CD8-positive, alpha-beta memory T cell (primary cell): Measurements from ENCODE around the gene RAVER2. TPM values are rescaled to one million over a fixed set of nuclear protein-coding genes. Genes with fewer than 3 reads are reported as not detected.
"Not testable (repeated sequence)": the region's sequence is repeated elsewhere in the genome, so short reads cannot be mapped to it uniquely, and the experiment has no call there.

Source experiments
- CTCF ChIA-PET: fragments of 350-600 bp; sonication (Branson Sonifier 250); formaldehyde crosslinking; loops from one replicate; lab custom pipeline; 2021; ENCODE audit warnings: antibody characterized with exemption; lab: Charles Lee
- POLR2A ChIA-PET: fragments of 350-600 bp; sonication (Branson Sonifier 250); formaldehyde crosslinking; loops from one replicate; lab custom pipeline; 2021; ENCODE audit warnings: antibody characterized with exemption; lab: Charles Lee
- DNase-seq, 5 donors: peaks; one replicate each; pipeline versions ENCODE4 v3.0.0 to v3.0.0-alpha.2; 2020 to 2022; ENCODE audit warnings: mixed read lengths in 1 of 5
- H3K27ac ChIP-seq: one replicate; pipeline ENCODE4 v1.7.0; 2013; ENCODE audit warnings: low read depth, mild to moderate bottlenecking, low read length, moderate library complexity
- H3K27me3 ChIP-seq: 2 replicates; pipeline ENCODE4 v1.7.0; 2013; ENCODE audit warnings: low read length, mild to moderate bottlenecking; ENCODE audit not compliant: insufficient read depth, poor library complexity, severe bottlenecking
- H3K36me3 ChIP-seq: 2 replicates; pipeline ENCODE4 v1.7.0; 2013; ENCODE audit warnings: mild to moderate bottlenecking, low read length, moderate library complexity; ENCODE audit not compliant: insufficient read depth
- H3K4me1 ChIP-seq: 2 replicates; pipeline ENCODE4 v1.7.0; 2013; ENCODE audit warnings: mild to moderate bottlenecking, low read length, moderate library complexity; ENCODE audit not compliant: insufficient read depth
- H3K4me3 ChIP-seq: 2 replicates; pipeline ENCODE4 v1.7.0; 2013; ENCODE audit warnings: mild to moderate bottlenecking, low read length
- H3K9me3 ChIP-seq: 2 replicates; pipeline ENCODE4 v1.7.0; 2013; ENCODE audit warnings: mild to moderate bottlenecking, low read length
- H3K27ac Mint-ChIP-seq, 8 donors: one replicate each; pipeline ENCODE4 v1.8.0; 2020 to 2021; ENCODE audit warnings: mixed read lengths in 8 of 8, mild to moderate bottlenecking in 6 of 8, inconsistent platforms in 3 of 8, moderate library complexity in 3 of 8
- H3K27me3 Mint-ChIP-seq, 2 donors: one replicate each; pipeline ENCODE4 v1.8.0; 2020 to 2021; ENCODE audit warnings: mixed read lengths in 2 of 2, mild to moderate bottlenecking in 1 of 2, moderate library complexity in 1 of 2
- H3K36me3 Mint-ChIP-seq, 3 donors: one replicate each; pipeline ENCODE4 v1.8.0; 2020 to 2021; ENCODE audit warnings: mixed read lengths in 3 of 3, inconsistent platforms in 1 of 3, mild to moderate bottlenecking in 1 of 3
- H3K4me1 Mint-ChIP-seq, 3 donors: one replicate each; pipeline ENCODE4 v1.8.0; 2020 to 2021; ENCODE audit warnings: mixed read lengths in 3 of 3, inconsistent platforms in 1 of 3, mild to moderate bottlenecking in 1 of 3
- H3K4me3 Mint-ChIP-seq, 7 donors: one replicate each; pipeline ENCODE4 v1.8.0; 2020 to 2021; ENCODE audit warnings: mixed read lengths in 7 of 7, mild to moderate bottlenecking in 6 of 7, moderate library complexity in 4 of 7, inconsistent platforms in 2 of 7
- H3K9me3 Mint-ChIP-seq, 5 donors: one replicate each; pipeline ENCODE4 v1.8.0; 2020 to 2022; ENCODE audit warnings: mixed read lengths in 5 of 5, mild to moderate bottlenecking in 3 of 5, moderate library complexity in 2 of 5, inconsistent platforms in 1 of 5
- polyA plus RNA-seq: library from polyadenylated mRNA; unstranded; fragments of 300-500 nt; fragmentation: Illumina TruSeq; gene quantifications from one replicate; pipeline ENCODE4 v1.2.3, GENCODE V29; 2021
- total RNA-seq, 2 experiments: library from RNA; stranded (reverse); gene quantifications; one replicate each; pipeline ENCODE4 v1.2.3, GENCODE V29; 2021

RAVER2 gene
- total and polyA plus RNA-seq, 3 experiments from 2014 or later: 1.5 to 6.8 (median 6.7) TPM

DNA sequence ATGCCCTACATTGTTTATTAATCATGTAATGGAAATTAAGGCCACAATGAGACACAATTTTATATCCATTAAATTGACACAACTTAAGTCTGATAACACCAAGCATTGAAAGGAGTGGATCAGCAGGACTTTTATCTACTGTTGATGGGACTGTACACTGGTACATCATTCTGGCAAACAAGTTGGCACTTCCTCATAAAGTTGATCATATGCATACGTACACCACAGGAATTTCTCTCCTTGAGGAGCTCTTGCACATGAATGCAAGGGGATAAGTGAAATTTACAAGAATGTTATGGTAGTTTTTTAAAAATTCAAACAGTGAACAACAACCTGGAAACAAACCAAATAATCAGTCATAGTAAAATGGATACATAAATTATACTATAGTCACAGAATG lies 20.1 kb downstream of the RAVER2 start:
- peaks cover 3% of the 10 kb centered on the region for H3K4me1 ChIP-seq
- ChIA-PET CTCF (no interaction called here), POLR2A (no interaction called here)
- no peaks in the 10 kb centered on the region for H3K27me3 Mint-ChIP-seq
- no peaks in the 10 kb centered on the region for H3K9me3 Mint-ChIP-seq
- no peak overlapping the region for H3K4me3 ChIP-seq
- H3K36me3 Mint-ChIP-seq: peaks cover 1 to 8% (median 8%) of the 10 kb centered on the region in 3 donors
- H3K27ac ChIP-seq: no peak overlapping the region
- no peak overlapping the region for H3K27ac Mint-ChIP-seq
- H3K4me1 Mint-ChIP-seq: peaks cover 2 to 29% (median 3%) of the 10 kb centered on the region in 3 donors
- H3K27me3 ChIP-seq: no peaks in the 10 kb centered on the region
- H3K36me3 ChIP-seq: no peaks in the 10 kb centered on the region
- H3K9me3 ChIP-seq: no peaks in the 10 kb centered on the region
- DNase-seq: no peak
- no peak overlapping the region for H3K4me3 Mint-ChIP-seq

DNA sequence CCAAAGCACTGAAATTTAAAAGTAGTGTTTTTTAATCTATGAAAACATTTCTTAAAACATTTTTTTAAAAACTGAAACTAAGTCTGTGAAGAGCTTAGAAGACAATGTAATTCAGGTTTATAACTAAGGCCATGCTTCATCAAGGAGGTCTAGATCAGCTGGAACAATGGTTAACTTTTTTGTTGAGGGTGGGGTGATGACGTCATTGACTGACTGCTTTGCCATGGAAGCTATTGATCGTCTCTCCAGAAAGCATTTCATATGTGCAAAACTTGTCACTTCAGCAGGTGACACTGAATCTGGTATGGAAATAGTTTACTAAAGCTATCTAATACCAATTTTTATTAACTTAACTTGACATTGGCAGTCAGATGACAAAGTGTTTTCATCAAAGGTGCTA lies 21.0 kb downstream of the RAVER2 start:
- Histone ChIP-seq H3K36me3 (no peaks in the 10 kb centered on the region), H3K27ac (no peak overlapping the region), H3K4me3 (no peak overlapping the region), H3K9me3 (no peaks in the 10 kb centered on the region), H3K4me1 (peaks cover 7% of the 10 kb centered on the region), H3K27me3 (no peaks in the 10 kb centered on the region)
- Mint-ChIP-seq H3K27ac (no peak overlapping the region), H3K36me3 (peaks cover 1 to 16% (median 15%) of the 10 kb centered on the region in 3 donors), H3K4me3 (no peak overlapping the region), H3K9me3 (peaks cover 0 to 7% (median 2%) of the 10 kb centered on the region in 5 donors), H3K4me1 (peaks cover 6 to 33% (median 7%) of the 10 kb centered on the region in 3 donors), H3K27me3 (no peaks in the 10 kb centered on the region)
- ChIA-PET POLR2A (no interaction called here), CTCF (no interaction called here)
- DNase-seq: no peak

DNA sequence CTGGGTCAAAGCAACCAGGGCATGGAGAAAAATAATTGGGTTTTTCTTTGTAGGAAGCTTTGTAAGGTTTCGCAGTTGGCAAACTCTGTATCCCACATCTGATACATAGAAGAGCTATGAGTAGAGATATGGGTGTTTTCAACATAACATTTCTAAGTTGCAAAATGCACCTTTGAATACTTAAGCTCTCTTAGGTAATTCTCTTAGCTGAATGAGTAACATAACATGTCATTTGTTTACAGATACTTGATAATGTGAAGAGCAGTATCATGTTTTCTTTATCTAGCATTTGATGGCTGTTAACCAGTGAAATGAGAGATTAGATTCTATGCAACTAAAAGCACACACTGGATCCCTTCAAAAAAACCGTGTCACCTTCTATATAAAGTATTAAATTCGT lies 21.6 kb downstream of the RAVER2 start:
- Histone ChIP-seq H3K4me1 (peaks cover 7% of the 10 kb centered on the region), H3K9me3 (no peaks in the 10 kb centered on the region), H3K27me3 (no peaks in the 10 kb centered on the region), H3K36me3 (no peaks in the 10 kb centered on the region), H3K27ac (no peak overlapping the region), H3K4me3 (no peak overlapping the region)
- H3K27ac Mint-ChIP-seq: no peak overlapping the region
- no peak for DNase-seq
- ChIA-PET POLR2A (no interaction called here), CTCF (no interaction called here)
- H3K27me3 Mint-ChIP-seq: no peaks in the 10 kb centered on the region
- H3K36me3 Mint-ChIP-seq: peaks cover 3 to 20% (median 19%) of the 10 kb centered on the region in 3 donors
- H3K4me3 Mint-ChIP-seq: no peak overlapping the region
- H3K4me1 Mint-ChIP-seq: peaks cover 6 to 33% (median 7%) of the 10 kb centered on the region in 3 donors
- H3K9me3 Mint-ChIP-seq: peaks cover 0 to 11% (median 3%) of the 10 kb centered on the region in 5 donors

DNA sequence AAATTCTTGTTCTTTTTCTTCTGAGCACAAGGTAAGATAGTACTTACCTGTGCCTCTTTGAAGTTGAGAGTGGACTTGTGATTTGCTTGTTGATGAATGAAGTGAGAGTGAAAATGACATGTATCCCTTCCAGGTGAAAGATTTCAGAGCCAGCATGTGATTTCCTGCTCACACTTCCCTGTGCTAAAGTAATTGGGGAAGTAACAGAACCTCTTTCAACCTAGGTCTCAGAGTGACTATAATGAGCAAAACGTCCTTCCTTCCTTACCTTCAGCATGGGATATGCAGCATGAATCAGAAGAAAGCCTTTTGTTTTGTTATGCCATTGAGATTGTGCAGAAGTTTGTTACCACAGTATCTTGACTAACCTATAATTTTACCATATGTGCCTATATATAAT lies 24.6 kb downstream of the RAVER2 start:
- H3K27ac Mint-ChIP-seq: no peak overlapping the region
- CTCF ChIA-PET: no interaction called here

DNA sequence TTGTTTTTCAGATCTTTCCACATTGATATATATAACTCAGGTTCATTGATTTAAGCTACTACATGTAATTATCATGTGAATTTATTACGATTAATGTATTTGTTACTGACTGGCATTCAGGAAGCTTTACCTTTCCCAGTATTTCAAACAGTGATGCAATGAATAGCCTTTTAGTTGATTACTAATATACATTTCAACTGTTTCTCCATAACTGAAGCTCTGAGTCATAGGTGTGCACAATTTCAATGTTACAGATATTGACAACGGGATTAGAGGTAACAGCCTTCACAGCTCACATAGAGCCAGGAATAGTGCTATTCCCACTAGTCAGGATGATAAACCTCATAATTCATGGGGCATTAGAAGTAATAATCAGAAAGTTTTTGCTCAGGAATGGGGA lies 25.1 kb downstream of the RAVER2 start:
- Histone ChIP-seq H3K4me1 (peaks cover 7% of the 10 kb centered on the region), H3K27ac (no peak overlapping the region), H3K9me3 (no peaks in the 10 kb centered on the region), H3K4me3 (no peak overlapping the region), H3K36me3 (no peaks in the 10 kb centered on the region), H3K27me3 (no peaks in the 10 kb centered on the region)
- no peak overlapping the region for H3K4me3 Mint-ChIP-seq
- H3K27me3 Mint-ChIP-seq: no peaks in the 10 kb centered on the region
- peaks cover 0 to 11% (median 9%) of the 10 kb centered on the region in 5 donors for H3K9me3 Mint-ChIP-seq
- POLR2A ChIA-PET: no interaction called here
- DNase-seq: no peak
- H3K4me1 Mint-ChIP-seq: peaks cover 6 to 33% (median 7%) of the 10 kb centered on the region in 3 donors
- no peak overlapping the region for H3K27ac Mint-ChIP-seq
- H3K36me3 Mint-ChIP-seq: peaks cover 3 to 40% (median 19%) of the 10 kb centered on the region in 3 donors
- CTCF ChIA-PET: no interaction called here

More for the DNA sequence above, 24.6 kb downstream of the RAVER2 start:
- Histone ChIP-seq H3K9me3 (no peaks in the 10 kb centered on the region), H3K27ac (no peak overlapping the region), H3K4me1 (peaks cover 7% of the 10 kb centered on the region), H3K36me3 (no peaks in the 10 kb centered on the region), H3K4me3 (no peak overlapping the region), H3K27me3 (no peaks in the 10 kb centered on the region)
- no peak for DNase-seq
- peaks cover 3 to 35% (median 19%) of the 10 kb centered on the region in 3 donors for H3K36me3 Mint-ChIP-seq
- H3K4me3 Mint-ChIP-seq: no peak overlapping the region
- no peaks in the 10 kb centered on the region for H3K27me3 Mint-ChIP-seq
- POLR2A ChIA-PET: no interaction called here
- peaks cover 0 to 11% (median 8%) of the 10 kb centered on the region in 5 donors for H3K9me3 Mint-ChIP-seq
- peaks cover 6 to 33% (median 7%) of the 10 kb centered on the region in 3 donors for H3K4me1 Mint-ChIP-seq

DNA sequence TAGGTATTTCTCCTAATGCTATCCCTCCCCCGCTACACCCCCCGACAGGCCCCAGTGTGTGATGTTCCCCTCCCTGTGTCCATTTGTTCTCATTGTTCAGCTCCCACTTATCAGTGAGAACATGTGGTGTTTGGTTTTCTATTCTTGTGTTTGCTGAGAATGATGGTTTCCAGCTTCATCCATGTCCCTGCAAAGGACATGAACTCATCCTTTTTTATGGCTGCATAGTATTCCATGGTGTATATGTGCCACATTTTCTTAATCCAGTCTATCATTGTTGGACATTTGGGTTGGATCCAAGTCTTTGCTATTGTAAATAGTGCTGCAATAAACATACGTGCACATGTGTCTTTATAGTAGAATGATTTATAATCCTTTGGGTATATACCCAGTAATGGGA lies 28.4 kb downstream of the RAVER2 start:
- H3K4me1 ChIP-seq, H3K36me3 ChIP-seq, DNase-seq, H3K9me3 ChIP-seq, H3K27me3 ChIP-seq, H3K4me3 Mint-ChIP-seq, H3K27me3 Mint-ChIP-seq, H3K4me3 ChIP-seq, H3K27ac ChIP-seq, H3K27ac Mint-ChIP-seq, POLR2A ChIA-PET, CTCF ChIA-PET: not testable (repeated sequence)
- H3K4me1 Mint-ChIP-seq: peaks cover 7 to 23% (median 8%) of the 10 kb centered on the region in 3 donors
- H3K9me3 Mint-ChIP-seq: peaks cover 0 to 11% (median 9%) of the 10 kb centered on the region in 5 donors
- H3K36me3 Mint-ChIP-seq: peaks cover 4 to 42% (median 21%) of the 10 kb centered on the region in 3 donors

DNA sequence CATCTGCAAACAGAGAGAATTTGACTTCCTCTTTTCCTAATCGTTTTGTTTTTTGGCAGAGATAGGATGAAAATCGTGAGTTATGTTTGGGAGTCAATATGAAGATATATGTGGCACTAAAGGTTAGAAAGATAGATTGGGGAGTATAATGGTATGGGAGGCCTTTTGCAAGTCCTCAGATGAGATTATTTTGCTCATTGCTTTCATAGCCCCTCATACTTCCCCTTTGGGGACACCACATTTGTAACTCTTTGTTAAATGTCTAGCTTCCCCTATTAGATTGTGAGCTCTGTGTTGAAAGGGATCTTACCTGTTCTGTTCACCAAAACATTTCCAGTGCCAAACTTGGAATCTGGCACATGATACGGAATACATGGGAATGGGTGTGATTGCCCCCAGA lies 30.2 kb downstream of the RAVER2 start:
- Mint-ChIP-seq H3K27me3 (peaks cover 0 to 2% of the 10 kb centered on the region in 2 donors), H3K27ac (no peak overlapping the region)

DNA sequence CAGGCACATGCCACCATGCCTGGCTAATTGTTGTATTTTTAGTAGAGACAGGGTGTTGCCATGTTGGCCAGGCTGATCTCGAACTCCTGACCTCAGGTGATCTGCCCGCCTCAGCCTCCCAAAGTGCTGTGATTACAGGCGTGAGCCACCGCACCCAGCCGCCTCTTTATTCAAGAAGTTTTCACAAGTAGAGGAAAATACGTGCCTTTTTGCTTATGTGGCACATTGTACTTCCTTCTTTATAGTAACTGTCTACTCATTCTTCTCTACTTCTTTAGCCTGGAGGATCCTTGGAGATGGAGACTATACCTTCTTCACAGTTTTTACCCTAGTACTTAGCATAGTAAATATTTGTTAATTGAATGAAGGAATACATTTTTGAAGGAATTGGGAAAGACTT lies 37.2 kb downstream of the RAVER2 start:
- H3K27me3 ChIP-seq, H3K4me1 ChIP-seq, POLR2A ChIA-PET, DNase-seq, H3K4me1 Mint-ChIP-seq, H3K4me3 ChIP-seq, H3K27me3 Mint-ChIP-seq, H3K27ac Mint-ChIP-seq, H3K9me3 ChIP-seq, H3K9me3 Mint-ChIP-seq, H3K4me3 Mint-ChIP-seq, H3K27ac ChIP-seq, H3K36me3 ChIP-seq: not testable (repeated sequence)
- CTCF ChIA-PET: interaction anchor here (1.3 kb wide), 1 partner anchor 43 kb away, joined by 3 read pairs; no protein-coding TSS in a partner anchor
- H3K36me3 Mint-ChIP-seq: peaks cover 0 to 39% (median 27%) of the 10 kb centered on the region in 3 donors

More for the DNA sequence above, 30.2 kb downstream of the RAVER2 start:
- no peak overlapping the region for H3K4me3 ChIP-seq
- H3K4me1 ChIP-seq: peaks cover 3% of the 10 kb centered on the region
- ChIA-PET CTCF (no interaction called here), POLR2A (no interaction called here)
- peaks cover 3 to 7% (median 6%) of the 10 kb centered on the region in 3 donors for H3K4me1 Mint-ChIP-seq
- no peak overlapping the region for H3K27ac ChIP-seq
- no peak for DNase-seq
- H3K36me3 ChIP-seq: no peaks in the 10 kb centered on the region
- peaks cover 0 to 11% (median 9%) of the 10 kb centered on the region in 5 donors for H3K9me3 Mint-ChIP-seq
- H3K9me3 ChIP-seq: no peaks in the 10 kb centered on the region
- H3K27me3 ChIP-seq: no peaks in the 10 kb centered on the region
- peaks cover 4 to 36% (median 14%) of the 10 kb centered on the region in 3 donors for H3K36me3 Mint-ChIP-seq
- no peak overlapping the region for H3K4me3 Mint-ChIP-seq
